Measurements from ENCODE around the gene MTRFR.
"Not testable (repeated sequence)": the region's sequence is repeated elsewhere in the genome, so short reads cannot be mapped to it uniquely, and the experiment has no call there.

The MTRFR gene

DNA sequence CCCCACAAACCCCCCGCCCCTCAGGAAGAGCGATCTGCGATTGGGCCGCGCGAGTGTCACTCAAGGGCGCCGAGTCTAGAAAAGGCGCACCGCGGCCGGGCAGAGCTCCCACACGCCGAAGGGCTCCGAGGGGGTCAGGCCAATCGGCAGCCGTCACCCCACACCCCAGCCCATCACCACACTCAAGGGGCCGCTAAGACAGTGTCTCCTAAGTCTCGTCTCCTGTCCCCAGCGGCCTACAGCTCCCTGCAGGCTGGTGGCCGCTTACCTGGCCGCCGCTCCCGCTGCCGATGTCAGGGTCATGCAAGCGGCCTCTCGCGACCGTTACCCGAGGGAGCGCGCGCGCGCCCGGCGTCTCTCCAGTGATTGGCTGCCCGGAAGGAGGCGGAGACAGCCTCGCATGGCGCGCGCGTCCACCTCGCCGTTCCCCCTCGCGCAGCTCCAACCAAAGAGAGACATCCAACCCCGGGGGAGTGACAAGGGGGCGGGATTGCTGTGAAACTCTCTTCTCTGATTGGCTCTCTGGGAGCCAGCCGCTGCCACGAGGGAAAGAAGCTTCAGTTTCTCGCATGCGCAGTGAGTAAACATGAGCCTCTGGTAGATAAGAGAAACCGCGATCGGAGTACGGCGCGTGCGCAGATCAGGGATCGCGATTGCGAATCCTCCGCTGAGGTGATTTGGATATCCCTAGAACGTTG, at the start of gene MTRFR, which contains the start of gene MPHOSPH9:
TSS of gene MTRFR (plus strand) at position 630 of the 698 bp plus-strand sequence. CDS start 20,239 bp downstream, outside the sequence.
TSS of gene MPHOSPH9 (minus strand) at position 335 of the 698 bp plus-strand sequence. CDS start 2,777 bp downstream, outside the sequence.
- peak; percentile 100 for DNase-seq

DNA sequence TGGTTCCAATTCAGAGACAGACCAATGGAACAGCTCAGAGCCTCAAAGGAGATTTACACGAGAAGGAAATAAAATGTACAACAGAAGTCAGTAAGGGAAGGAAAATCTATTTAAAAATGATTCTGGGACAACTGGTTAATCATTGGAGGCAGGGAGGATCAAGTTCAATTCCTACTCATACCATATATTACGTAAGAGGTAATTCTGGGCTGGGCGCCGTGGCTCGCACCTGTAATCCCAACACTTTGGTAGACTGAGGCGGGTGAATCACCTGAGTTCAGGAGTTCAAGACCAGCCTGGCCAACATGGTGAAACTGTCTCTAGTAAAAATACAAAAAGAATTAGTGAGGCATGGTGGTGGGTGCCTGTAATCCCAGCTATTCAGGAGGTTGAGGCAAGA, 45.6 kb upstream of the MTRFR start:
- no peak for DNase-seq

DNA sequence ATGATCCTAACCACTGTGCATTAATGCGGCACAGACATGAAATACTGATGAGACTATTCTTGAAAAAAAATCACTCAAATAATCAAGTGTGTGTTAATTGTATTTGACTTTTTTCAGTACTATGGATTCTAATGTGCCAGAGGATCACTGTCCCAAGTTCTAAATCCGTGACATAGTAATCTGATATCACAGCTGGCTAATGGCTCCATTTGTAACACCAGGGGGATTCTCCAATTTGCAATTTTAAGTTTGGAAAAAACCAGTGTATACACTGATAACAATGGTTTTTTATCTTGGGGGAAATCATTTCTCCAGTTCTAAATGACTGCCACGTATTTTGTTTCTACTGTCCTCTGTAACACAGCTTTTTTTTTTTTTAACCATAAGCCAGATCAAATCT, 33.3 kb upstream of the MTRFR start:
- no peak for DNase-seq

DNA sequence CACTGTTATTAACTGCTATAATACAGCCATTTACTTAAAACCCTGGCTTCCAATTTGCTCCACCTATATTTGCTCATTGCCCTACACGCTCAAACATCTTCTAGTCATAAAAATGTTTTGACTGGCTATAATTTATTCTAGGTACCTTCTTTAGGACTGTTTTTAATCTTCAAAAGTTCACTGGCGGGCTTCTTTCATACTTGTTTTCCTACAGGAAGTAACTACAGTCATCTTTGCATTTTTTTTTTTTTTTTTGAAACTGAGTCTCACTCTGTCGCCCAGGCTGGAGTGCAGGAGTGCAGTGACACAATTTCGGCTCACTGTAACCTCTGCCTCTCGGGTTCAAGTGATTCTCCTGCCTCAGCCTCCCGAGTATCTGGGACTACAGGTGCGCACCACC, 32.8 kb upstream of the MTRFR start:
- DNase-seq, result no peak

- DNase-seq, result not testable (repeated sequence)
Observed at GRCh38 chr12:123206794-123207193, 26.4 kb upstream of the MTRFR start.

GRCh38 chr12:123207815-123208214, 25.4 kb upstream of the MTRFR start:
- not testable (repeated sequence) for DNase-seq

DNA sequence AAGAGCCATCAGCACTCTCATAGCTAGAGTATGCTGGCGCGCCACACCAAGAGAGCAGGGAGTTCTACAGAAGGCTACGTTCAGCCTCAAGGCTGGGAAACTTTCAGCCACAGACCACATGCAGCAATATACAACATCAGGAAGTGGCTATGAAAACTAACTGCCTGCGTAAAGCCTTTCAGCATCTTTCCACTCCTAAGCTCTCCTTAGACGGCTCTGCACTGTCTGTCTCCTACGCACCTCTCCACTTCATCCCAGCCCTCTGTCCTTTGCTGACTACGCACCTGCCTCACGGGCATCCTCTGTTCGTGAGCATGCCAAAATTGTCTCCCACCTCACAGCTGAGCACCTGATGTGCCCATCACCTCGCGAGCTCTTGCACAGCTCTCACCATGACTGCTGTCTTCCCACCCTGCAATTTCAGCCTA, 10.0 kb upstream of the MTRFR start:
- peak; percentile 52 to 58 for DNase-seq

- no peak for DNase-seq
Observed at GRCh38 chr12:123225443-123225842, 7.8 kb upstream of the MTRFR start.

DNA sequence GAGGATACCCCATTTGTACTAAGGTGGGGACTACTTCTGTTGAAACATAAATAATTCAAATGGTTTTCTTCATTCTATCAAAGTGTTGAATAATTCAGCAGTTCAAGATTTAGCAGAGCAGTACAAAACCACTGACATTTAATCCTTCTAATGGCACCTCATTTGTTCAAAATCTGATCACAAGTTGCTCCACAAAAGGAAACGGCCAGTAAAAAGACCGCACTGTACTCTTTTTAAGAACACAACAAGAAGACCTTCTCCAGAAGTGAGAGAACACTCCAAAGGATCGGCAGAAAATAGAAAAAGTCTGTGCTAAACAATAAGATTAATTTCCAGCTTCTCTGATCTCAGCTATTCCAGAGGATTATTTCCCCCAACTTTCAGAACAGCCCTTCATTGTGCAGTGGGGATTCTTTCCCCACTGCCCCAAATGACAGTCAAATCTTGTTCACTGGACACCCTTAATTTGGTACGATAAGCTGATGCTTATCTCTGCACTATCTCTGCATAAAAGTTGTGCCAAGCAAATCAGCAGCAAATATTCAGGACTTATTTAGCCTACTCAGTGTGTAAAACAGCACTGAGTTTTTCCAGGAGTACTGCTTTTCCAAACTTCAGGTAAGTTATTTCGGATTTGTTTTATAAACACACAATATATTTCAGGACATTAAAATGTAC, 5.5 kb upstream of the MTRFR start:
- DNase-seq, result no peak

DNA sequence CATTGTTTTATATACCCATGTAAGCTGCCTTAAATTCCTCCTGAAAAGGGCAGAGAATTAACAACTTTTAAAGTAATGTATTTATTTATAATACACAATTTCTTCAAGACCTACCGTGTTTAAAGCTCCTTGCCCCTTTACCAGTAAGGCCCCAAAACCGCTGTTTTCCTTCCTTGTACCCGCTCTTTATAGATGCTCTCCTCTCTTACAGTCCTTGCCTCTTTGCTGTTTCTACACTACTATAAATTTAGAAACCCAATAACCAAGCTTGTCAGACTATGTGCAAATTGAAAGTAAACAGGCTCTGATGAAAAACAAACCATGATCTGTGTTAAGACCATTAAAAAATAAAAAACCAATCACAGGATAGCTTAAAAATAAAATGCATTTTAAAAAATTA, 4.2 kb upstream of the MTRFR start:
- no peak for DNase-seq

GRCh38 chr12:123231931-123232330, 1.3 kb upstream of the MTRFR start:
- DNase-seq, result no peak

DNA sequence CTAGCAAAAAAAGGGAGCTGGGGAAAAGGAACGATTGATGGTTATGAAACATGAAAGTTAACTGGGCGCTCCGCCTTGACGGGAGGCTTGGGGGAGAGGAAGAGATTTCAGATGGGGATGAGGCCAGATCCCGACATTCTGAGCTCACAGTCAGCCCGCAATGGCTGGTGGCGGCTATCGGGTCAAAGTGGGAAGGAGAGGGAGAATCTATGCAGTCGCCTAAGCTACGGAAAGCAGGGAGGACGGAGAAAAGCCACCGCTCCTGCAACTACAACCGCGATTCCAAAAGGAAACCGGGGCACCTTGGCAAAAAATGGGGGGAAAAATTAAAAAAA, 797 bp upstream of the MTRFR start:
- no peak for DNase-seq

DNA sequence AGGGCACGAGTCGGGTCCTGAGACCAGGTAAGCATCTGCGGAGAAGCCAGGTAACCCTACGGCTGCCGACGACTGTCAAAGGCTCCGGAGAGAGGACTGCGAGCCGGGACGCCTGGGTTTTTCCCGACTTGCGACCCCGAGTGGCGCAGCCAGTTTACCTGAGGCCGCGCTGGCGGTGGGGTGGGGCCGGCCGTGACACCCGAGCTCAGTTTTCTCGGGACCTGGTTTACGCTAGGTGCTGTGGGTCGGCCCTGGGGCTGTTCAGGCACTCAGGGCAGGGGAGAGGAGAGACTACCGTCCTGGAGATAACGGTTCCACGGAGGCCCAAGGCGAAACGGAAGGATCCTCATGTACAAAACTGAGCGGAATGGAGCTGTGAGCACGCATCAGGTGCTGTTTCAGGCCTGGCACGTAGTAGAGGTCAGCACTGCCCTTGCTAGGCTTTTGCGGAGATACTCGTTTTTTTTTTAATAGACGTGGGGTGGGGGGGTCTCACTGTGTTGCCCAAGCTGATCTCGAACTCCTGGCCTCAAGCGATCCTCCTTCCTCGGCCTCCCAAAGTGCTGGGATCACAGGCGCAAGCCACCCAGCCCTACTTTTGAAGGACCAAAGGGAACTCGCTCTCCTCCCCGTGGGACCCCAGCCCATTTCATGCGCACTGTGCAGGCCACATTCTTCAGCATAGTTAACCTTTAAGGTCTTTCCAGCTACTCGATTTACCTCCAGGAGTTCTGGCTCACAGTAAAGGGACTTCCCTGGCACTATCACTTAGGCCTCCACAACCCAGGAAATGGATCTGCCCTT, 471 bp downstream of the MTRFR start:
- no peak for DNase-seq

DNA sequence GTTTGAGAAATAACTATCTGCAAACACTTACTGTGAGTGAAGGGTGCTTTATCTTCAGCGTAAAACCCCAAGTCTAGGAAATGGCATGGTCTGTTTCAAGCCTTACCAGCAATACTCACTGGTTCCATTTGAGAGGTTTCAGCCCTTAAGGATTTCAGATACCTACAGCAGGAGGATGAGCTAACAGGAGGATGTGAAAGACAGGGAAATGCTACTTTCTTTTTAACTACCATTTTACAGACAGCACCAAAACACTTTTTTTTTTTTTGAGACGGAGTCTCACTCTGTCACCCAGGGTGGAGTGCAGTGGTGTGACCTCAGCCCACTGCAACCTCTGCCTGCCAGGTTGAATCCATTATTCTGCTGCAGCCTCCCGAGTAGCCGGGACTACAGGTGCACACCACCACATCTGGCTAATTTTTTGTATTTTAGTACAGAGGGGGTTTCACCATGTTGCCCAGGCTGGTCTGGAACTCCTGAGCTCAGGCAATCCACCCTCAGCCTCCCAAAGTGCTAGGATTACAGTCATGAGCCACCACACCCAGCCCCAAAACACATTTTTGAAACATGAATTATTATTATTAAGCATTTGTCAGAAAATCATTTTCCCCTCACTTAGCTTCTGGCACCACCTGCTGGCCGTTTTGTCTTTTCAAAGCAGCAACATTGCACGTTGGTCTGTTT, 4.6 kb downstream of the MTRFR start:
- peak; percentile 64 to 78 for DNase-seq

GRCh38 chr12:123238330-123238682, 5.1 kb downstream of the MTRFR start:
- no peak for DNase-seq

DNA sequence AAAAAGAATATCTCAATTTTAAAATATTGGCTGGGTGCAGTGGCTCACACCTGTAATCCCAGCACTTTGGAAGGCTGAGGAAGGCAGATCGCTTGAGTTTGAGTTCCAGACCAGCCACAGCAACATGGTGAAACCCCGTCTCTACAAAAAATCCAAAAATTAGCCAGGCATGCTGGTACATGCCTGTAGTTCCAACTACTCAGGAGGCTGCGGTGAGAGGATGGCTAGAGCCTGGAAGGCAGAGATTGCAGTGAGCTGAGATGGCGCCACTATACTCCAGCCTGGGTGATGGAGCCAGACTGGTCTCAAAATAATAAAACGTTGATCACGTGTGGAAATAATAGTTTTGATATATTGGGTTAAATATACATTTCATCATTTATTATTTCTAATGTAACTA, 5.7 kb downstream of the MTRFR start:
- DNase-seq, result no peak

GRCh38 chr12:123242116-123242904, 9.1 kb downstream of the MTRFR start:
- no peak for DNase-seq

- no peak for DNase-seq
Observed at GRCh38 chr12:123243671-123244262, 10.5 kb downstream of the MTRFR start.

- DNase-seq, result no peak
Observed at GRCh38 chr12:123245678-123246077, 12.4 kb downstream of the MTRFR start.

GRCh38 chr12:123248129-123248528, 14.9 kb downstream of the MTRFR start:
- not testable (repeated sequence) for DNase-seq

DNA sequence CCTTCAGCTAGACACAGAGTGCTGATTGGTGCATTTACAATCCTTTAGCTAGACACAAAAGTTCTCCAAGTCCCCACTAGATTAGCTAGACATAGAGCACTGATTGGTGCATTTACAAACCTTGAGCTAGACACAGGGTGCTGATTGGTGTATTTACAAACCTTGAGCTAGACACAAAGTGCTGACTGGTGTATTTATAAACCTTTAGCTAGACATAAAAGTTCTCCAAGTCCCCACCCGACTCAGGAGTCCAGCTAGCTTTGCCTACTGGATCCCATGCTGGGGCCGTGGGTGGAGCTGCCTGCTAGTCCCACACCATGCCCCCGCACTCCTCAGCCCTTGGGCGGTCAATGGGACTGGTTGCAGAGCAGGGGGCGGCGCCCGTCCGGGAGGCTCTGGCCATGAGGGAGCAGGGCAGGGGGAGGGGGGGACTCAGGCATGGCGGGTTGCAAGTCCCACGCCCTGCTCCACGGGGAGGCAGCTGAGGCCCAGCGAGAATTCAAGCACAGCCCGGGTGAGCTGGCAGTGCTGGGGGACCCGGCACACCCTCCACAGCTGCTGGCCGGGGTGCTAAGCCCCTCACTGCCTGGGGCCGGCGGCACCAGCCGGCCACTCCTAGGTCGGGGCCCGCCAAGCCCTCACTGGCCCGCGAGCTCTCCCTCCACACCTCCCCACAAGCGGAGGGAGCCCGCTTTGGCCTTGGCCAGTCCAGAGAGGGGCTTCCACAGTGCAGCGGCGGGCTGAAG, 15.9 kb downstream of the MTRFR start:
- DNase-seq, result not testable (repeated sequence)

All from CD4-positive, alpha-beta T cell treated with Interleukin-1 beta for 1 hour (primary cell).